ENCODE results near the gene PAPOLA. TPM values are rescaled to one million over a fixed set of nuclear protein-coding genes. Genes with fewer than 3 reads are reported as not detected.

The PAPOLA gene
- total and polyA plus RNA-seq, 9 of the 15 experiments (the other 6 are each of a cell fraction or from before 2014, with no cell fraction given) = 51.1 to 199 (median 95.8) TPM

DNA sequence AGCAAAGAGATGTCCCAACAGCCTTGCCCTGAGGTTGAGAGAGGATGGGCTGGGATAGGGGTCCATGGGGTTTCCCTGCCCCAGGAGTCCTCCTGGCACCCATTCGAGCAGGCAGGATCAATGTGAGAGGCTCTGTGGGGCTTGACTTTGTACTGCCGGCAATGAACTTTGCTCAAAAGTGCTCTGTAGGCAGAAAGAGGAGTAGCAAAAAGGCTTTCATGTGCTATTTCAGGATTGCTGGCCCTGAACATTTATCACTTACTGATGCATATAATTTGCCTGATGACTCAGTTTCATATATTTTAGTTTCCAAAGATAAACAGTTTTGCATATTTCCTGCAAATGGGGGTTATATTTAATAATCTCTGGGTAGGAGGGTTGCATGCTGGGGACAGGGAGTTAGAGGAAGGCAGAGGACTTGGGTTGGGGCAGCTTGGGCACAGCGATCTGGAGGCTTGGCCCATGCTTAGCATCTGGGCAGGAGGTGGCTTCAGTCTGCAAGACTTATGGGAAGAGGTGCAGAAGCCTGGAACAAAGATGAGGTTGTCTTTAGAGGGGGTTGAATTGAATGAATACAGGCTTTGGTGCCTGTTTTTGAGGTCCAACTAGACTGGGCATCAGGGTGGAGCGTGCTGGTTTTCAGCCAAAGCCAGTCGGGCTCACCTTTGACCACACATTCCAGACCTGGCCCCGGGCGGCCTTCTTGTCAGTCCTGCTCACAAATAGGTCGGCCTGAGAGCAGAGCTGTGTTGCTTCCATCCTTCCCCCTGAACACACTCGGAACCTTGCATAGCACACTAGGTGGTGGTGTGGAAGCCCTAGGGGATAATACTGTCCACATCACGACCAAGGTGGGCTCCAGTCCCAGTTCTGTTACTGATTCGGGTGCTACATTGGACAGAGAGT lies 101.4 kb downstream of the PAPOLA start (continued):
- no peak for TF ChIP-seq SFPQ (IDR thresholded peaks at IDR 0.05; ENCODE audit: low read depth, low read length)

DNA sequence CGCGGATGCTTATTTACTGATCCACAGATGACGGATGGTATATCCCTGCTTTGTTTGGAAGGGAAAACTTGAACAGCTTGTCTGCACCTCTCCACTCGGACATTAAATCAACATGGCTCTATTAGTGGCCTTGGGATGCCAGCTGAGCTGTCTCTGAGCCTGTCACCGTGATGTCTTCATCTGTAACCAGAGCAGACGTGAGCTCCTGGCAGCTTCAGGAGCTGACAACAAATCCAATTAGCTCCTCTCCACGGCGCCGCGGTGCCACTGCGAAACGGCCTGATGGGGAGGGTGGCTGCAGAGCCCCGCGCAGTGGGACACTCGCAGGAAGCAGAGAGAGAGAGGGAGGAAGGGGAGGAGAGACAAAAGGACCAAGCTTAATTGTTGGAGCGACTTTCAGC lies 112.3 kb downstream of the PAPOLA start:
- CTCF ChIA-PET (ENCODE audit: low intra/inter-chr PET ratio) = no interaction called here
- no peak overlapping the region for H3K4me2 ChIP-seq (ENCODE audit: insufficient read depth, low read length)
- TF ChIP-seq ZNF584 (CRISPR knock-in tag; IDR thresholded peaks at IDR 0.05; ENCODE audit: low read depth) = no peak
- TF ChIP-seq RBM15 (IDR thresholded peaks at IDR 0.05; ENCODE audit: insufficient read depth, low read length) = no peak
- TF ChIP-seq NFRKB (IDR thresholded peaks at IDR 0.05; ENCODE audit: low read depth) = no peak
- TF ChIP-seq DNMT1 (IDR thresholded peaks at IDR 0.05) = no peak
- TF ChIP-seq ZNF12 (CRISPR knock-in tag; IDR thresholded peaks at IDR 0.05) = no peak
- TF ChIP-seq ZNF586 (CRISPR knock-in tag; conservative IDR thresholded peaks at IDR 0.05) = no peak
- no peak for TF ChIP-seq HEY1 (CRISPR knock-in tag; IDR thresholded peaks at IDR 0.05; ENCODE audit: borderline replicate concordance)
- no peak for TF ChIP-seq DEAF1 (CRISPR knock-in tag; IDR thresholded peaks at IDR 0.05)
- no peak for TF ChIP-seq PCBP1 (IDR thresholded peaks at IDR 0.05; ENCODE audit: low read depth, low read length, poor library complexity, severe bottlenecking)
- TF ChIP-seq ATF6 (CRISPR knock-in tag; IDR thresholded peaks at IDR 0.05) = no peak
- no peak for TF ChIP-seq GABPB1 (CRISPR knock-in tag; IDR thresholded peaks at IDR 0.05)

More for the DNA sequence above, 112.3 kb downstream of the PAPOLA start:
- Histone ChIP-seq H3K79me2 (ENCODE audit: control insufficient read depth, insufficient read depth, low read length) (no peaks in the 10 kb centered on the region), H2AFZ (ENCODE audit: low read depth, low read length) (no peak overlapping the region), H3K9ac (ENCODE audit: insufficient read depth in 1 of 2, low read depth in 2 of 2, low read length in 2 of 2) (no peak overlapping the region), H3K9me3 (replicated peaks; ENCODE audit: control insufficient read depth, insufficient read depth, low read depth, low read length) (no peaks in the 10 kb centered on the region), H4K20me1 (replicated peaks; ENCODE audit: control insufficient read depth, insufficient read depth, low read length) (no peaks in the 10 kb centered on the region), H3K4me3 (no peak overlapping the region), H3K4me1 (replicated peaks in 1 of 2; ENCODE audit: control insufficient read depth in 2 of 2, insufficient read depth in 2 of 2, low read length in 2 of 2) (no peaks in the 10 kb centered on the region), H3K27me3 (ENCODE audit: control insufficient read depth in 2 of 2, insufficient read depth in 2 of 2, low read length in 2 of 2) (peaks cover 36 to 70% of the 10 kb centered on the region in 2 experiments), H3K9me1 (ENCODE audit: control insufficient read depth, insufficient read depth, low read length) (no peaks in the 10 kb centered on the region), H3K36me3 (ENCODE audit: control insufficient read depth, insufficient read depth, low read length) (no peaks in the 10 kb centered on the region), H3K27ac (ENCODE audit: extremely low read depth, low read depth, low read length) (no peak overlapping the region)
- intact Hi-C loops (cut with micrococcal nuclease) = no loop called here
- in situ Hi-C loops (cut with MboI) = no loop called here
- WGBS (ENCODE audit: insufficient coverage, low coverage, missing lambda C conversion rate) = 4% methylated on average over 9 of the region's 16 CpGs
- no TSS peak for BruUV-seq (replicated peaks)
- ATAC-seq = no peak
- POLR2A ChIA-PET = interaction anchor here (0.6 to 0.8 kb wide), 2 partner anchors 10 to 22 kb away, joined by 3 read pairs; no protein-coding TSS in a partner anchor
- no peak for FAIRE-seq
- DNase-seq (ENCODE audit: extremely low read depth in 1 of 4, low spot score in 3 of 4) = no peak

Data from K562 (cell line).